NCI-H2171 (cell line): Measurements from ENCODE around the gene ASB16.

Experiments
- DNase-seq: peaks from one replicate; lab custom pipeline; 2025; lab: John Stamatoyannopoulos, UW

ASB16 gene

DNA sequence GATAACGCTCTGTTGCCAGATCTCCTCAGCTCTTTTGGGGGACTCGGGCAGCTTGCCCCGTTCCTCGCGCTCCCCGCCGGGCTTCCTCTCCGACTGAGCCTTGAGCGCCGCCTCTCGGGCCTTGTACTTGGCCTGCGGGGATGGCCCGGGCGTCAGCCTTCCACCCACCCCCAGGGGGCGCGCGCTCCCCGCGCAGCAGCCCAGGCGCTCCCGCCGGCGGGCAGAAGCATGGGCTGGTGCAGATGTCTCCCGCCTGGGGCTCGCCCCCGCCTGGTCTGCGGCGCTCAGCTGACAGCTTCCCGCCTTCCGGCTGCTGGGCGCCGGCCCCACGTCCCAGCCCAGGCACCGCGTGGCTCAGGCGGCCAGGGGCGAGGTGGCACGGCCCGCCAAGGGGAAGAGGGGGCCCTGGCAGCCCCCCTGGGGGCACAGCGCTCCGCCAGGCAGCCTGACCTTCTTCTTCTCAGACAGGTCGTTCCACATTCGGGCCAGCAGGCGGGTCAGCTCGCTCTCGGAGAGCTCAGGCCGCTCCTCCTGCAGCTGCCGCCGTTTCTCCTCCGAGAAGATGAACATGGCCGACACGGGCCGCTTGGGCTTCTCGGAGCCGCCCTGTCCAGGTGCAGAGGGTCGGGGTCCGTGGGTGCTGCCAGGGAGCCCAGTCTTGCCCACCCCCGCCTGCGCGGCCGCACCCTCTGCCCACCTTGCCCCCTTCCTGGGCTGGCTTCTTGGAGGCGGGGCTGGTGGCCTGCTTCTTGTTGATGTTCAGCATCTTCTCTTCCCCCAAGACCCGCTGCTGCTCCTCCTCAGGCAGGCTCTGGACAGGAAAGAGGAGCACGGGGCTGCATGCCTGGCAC is 40.1 kb downstream of the ASB16 start:
- no peak for DNase-seq

DNA sequence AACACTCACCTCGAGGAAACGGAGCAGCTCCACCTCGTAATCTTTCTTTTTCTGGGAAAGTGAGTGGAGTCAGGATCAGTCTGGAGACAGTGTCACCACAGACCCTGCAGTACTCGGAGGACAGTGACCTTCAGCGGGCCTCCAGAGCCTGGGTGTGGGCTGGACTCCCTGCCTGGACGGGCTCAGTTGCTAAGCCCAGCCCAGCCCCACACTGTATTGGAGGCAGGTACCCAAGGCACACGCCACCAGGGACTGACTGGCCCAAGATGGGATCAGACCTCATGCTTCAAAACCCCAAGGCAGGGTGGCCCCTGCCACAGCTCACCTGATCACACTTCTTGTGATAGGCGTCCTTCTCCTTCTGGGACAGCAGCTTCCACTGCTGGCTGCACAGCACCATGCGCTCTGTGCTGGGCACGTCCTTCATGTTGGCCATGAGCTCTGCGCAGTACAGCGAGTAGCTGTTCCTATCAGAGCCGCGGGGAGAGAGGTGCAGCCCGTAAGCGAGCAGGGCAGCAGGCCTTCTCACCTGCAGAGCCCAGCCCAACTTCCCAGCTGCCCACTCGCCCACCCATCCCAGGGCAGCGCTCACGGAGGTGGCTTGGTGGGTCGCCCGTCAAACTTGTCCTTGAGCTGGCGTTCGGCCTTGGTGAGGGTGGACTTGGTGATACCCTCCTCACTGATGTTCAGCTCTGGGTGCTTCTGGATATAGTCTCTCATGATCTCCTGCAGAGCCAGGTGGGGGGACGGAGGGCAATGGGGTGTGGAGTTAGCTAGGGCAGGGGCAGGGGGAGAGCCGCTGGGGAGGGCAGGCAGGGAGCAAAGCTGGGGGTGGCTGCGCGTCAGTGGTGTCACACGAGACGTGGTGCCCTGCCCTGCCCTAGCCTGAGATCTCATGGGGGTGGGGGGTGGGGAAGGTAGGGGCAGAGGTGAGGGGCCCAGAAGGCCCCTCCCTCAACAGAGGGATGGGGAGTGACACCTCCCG is 41.1 kb downstream of the ASB16 start:
- DNase-seq = no peak

DNA sequence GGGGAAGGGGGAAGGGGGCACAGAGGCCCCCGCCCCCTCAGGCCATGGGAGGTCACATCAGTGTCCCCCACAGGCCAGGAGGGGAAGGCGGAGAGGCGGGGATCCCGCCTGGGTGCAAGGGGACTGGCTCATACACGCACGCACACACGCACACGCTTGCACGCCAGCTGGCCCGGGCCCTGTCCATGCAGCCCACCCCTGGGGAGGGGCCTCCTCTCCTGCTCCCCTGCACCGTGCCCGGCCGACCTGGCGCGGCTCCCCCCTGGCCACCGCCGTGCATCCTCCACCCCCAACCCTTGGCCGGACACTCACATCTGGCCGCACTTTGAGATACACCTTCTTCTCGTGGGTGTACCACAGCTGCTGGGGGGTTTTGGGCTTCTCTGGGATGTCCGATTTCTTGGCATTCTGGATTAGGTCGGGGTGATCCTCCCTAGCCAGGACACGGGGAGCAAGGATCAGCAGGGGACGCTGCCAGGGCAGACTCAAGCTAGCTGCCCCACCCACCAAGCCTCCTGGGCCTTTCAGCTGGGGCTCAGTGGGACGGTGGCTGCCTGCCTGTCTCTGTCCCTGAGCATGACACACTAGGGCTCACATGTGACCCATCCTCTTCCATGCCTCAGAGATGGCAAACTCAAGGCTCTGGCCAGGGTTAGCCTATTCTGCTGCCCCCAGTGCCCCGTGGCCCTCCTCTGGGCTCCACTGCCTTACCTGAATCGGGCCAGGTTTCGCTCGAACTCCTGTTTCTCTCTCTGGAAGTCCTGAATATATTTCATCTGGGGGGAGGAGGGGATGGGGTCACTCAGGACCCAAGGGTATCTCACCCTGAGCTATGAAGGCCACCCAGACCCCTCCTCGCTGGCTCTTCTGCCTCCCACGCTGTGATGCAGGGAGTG is 42.3 kb downstream of the ASB16 start:
- DNase-seq = no peak

DNA sequence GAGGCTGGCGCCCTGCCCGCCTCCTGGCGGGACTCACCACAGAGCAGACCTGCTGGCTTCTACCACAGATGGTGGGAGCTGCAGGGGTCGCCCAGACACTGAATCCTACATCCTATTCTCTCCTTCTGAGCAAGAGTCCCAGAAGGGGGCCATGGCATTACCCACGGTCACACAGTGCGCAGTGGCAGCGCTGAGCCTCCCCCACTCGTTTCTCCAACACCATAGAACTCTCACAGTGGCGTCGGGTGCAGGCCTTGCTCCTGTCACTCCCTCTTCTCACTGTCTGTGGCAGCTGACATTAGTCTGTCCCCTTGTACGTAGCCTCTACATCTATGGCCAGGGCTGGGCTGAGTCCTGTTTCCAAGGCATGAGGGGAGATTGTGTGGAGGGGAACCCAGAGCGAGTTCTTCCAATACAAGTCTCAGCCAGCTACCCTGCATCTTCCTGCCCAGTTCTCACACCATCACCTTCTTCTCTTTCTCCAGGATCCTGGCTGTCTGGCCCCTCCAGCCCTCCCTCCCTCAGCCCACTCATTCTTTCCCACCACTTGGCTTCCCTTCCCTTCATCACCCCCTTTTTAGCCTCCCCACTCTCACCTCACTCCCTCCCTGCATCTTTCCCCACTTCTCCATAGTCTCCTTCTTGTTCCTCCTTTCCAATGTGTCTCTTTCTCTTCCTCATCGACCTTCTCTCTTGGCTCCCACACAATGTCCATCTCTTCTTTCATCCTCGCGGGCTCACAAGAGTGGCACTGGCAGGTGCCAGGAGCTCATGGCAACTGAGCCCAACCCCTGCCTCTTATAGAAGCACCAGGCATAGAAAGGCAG is 43.1 kb downstream of the ASB16 start:
- no peak for DNase-seq

DNA sequence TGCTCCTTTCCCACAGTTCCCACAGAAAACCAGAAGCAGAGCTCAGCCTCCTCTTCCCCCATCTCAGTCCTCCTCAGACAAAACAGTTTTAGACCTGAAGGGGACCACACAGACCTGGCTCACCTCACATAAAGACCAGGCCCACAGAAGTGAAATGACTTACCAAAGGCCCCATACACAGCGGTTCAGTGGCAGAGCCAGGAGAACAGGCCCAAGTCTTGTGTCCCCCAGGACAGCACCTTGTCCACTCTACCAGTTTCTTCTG is 43.7 kb downstream of the ASB16 start:
- no peak for DNase-seq

DNA sequence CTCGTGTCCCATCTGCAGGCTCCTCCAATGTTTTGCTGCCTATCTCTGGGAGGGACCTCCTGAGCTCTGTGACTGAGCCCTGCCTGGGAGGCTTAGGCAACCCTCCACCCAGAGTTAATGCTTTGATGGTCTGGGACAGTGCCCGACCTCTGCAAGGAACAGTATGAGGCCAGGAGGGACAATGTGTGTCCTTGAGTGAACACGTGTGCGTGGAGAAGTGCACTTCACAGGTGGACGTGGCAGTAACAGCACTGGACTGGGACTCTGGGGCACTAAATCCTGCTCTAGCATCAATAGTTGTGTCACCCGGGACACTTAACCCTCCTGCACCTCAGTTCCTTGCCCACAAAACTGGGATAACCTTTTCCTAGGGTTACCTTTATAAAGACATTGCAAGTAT is 44.4 kb downstream of the ASB16 start:
- no peak for DNase-seq

DNA sequence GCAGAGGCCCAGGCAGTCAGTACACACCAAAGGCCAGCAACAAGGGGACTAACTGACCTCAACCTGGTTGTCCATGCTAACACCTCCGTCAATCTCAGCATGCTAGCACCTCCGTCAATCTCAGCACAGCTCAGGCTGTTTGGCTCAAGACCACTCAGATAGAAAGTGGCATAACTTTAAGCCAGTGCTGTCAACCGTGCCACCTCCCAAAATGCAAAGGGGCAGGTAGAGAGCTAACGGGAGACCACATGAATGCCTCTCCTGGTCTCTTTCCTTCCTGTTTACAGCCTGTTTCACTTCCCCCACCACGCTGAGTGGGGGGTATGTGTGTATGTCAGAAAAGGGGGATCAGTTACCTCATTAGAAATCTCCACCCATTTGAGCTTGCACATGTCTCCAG is 45.7 kb downstream of the ASB16 start:
- DNase-seq = no peak

DNA sequence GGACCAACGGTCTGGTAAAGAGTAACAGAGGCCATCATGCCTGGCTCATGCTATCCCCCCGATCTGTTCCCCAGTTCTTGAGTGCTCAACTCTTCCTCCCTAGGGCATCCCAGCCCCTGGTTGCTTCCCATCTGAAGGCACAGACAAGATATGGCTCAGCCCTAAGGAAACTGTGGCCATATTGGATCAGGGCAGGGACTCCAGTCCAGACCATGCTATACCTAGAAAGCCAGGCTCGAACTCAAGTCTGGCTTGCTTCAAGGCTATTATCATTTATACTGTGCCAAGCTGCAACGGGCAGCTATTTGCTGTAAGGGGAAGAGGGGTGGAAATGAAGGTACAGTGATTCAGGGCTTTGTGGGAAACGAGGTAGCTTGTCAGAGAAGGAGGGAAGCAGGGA is 46.2 kb downstream of the ASB16 start:
- no peak for DNase-seq

DNA sequence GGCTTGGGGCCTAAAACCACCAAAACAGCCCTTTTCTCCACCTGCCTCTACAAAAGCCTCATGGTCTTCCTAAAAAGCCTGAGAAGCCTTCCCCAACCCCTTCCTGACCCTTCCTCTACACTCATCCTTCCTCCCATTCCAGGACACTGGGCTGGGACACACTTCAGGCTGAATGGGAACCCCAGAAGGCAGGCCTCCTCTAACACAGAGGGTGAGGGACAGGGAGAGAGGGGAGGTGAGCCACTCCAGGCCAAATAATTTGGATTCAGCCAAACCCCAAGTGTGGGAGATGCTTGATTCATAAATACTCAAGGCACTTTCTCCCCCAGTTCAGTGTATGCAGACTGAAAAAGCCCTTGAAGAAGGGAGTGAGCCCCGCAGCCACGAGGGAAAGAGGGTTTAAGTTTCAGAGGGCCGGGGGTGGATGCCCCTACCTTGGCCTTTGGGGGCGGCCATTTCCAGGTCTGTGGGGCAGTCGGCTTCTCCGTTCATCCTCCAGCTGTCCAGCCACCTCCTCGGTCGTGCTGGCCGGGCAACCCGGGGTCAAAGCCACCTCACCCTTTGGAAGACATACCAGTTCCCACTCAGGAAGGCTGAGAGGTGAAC is 47.3 kb downstream of the ASB16 start:
- no peak for DNase-seq

DNA sequence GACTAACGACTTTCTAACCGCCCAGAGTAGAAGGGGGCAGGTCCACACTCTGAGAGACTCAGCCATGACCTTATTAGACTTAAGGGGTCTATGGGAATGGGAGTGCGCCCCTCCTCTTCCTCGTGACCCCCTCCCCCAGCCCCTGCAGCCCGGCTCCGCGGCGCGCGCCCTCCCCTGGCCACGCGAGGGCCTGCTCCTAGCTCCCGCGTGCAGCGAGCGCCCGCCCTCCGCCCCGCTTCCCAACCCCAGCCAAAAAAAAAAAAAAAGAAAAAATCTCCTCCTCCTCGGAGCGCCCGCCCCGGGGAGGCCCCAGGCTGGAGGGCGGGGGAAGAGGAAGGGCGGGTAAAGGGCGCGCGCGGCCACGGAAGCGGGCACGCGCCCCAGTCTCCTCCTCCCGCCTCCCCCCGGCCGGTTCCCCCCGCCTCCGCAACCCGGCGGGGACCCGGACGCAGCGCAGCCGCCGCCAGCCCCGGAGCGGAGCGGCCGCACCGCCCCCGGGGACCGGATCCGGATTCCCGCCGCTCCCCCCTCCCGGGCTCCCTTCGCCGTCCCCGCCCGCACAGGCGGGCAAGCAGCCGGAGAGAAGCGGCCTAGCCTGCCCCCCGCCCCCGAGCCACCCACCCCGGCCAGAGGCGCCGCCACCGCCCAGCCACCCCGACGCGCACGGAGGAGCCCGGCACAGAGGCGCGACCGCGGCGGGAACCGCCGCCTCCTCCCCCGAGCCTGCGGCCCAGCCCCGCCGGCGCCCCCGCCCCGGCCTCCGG is 48.0 kb downstream of the ASB16 start:
- peak; percentile 96 for DNase-seq

DNA sequence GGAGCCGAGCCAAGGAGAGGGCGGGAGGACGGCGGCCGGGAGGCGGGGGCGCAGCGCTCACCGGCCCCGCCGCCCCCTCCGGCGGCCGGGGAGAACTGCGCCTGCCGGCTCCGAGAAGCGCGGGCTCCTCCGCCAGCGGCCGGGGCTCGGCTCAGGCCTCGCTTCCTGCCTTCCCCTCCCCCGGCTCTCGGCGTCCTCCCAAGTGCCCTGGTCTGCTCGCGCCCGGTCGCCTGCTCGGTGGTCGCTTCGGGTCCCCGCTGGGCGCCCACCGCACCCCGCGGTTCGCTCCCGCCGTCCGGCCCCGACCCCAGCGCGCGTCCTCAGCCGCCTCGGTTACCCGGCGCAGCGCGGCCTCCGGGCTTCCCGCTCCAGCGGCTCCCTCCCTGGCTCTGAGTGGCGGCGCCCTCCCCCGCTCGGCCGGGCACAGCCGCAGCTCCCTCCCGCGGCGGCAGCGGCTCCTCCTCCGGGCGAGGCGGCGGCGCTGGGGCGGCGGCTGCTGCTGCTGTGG is 48.7 kb downstream of the ASB16 start:
- DNase-seq = peak; percentile 54

DNA sequence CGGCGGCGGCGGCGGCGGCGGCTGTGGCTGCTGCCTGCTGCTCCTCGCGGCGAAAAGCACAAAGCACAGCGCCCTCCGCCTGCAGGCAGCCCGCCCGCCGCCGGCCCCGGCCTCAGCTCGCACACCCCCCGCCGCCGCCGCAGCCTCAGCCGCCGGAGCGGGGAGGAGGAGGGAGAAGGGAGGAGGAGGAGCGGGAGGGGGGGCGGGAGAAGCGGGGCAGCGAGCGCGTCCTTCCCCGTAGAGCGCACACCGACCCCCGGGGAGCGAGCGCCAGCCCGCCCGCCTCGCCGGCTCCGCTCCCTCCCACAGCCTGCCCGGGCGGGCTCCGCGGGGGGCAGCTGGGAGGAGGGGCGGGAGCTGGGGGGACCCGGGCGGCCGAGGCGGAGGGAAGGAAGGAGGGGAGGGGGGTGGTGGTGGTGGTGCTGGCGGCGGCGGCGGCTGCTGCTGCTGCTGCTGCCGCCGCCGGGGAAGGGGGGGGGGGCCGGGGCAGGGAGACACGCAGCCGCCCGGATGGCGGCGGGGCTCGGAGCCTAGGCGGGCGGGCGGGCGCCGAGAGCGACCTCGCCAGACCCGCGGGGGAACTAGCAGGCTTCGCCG is 49.2 kb downstream of the ASB16 start, which contains the start of gene UBTF:
TSS of gene UBTF (minus strand) at position 60 of the 597 bp plus-strand sequence. CDS start 1,446 bp downstream, outside the sequence.
- peak; percentile 83 for DNase-seq

DNA sequence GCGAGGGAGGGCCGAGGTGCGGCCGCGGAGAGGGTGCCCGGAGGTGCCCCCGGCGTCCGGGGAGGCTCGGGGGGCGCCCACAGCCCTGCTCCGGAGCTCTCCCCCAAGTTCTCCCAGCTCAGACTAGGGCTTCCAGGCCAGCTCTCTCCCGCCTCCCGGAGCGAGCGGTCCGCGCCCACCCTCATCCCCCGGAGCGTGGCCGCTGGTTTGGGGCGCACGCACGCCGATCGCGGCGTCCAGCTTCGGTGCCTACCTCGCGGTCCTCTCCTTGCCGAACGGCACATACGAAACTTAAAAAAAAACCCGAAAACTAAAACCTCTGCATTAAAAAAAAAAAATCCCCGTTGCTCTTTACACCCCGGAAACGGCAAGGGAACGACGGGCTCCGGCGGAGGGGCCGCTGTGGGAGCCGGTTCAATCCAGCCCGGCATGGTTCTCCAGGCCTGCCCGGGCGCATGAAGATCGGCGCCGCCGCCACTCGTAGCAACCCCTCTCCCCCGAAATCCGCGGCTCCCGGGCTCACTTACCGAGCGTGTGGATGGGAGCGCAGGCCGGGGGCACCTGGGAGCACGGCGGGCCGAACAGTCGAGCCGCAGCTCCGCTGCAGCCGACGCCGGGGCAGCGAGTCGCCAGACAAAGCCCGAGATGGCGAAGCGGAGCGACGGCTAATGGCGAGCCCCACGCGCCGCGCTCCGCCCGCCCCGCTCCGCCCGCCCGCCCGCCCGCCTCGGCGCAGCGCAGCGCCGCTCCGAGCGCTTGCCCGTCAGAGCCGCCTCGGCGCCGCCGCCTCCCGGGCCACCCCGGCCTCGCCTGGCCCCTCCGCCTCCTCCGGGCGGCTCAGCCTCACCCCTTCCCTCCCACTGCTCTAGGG is 49.9 kb downstream of the ASB16 start:
- peak; percentile 54 for DNase-seq

DNA sequence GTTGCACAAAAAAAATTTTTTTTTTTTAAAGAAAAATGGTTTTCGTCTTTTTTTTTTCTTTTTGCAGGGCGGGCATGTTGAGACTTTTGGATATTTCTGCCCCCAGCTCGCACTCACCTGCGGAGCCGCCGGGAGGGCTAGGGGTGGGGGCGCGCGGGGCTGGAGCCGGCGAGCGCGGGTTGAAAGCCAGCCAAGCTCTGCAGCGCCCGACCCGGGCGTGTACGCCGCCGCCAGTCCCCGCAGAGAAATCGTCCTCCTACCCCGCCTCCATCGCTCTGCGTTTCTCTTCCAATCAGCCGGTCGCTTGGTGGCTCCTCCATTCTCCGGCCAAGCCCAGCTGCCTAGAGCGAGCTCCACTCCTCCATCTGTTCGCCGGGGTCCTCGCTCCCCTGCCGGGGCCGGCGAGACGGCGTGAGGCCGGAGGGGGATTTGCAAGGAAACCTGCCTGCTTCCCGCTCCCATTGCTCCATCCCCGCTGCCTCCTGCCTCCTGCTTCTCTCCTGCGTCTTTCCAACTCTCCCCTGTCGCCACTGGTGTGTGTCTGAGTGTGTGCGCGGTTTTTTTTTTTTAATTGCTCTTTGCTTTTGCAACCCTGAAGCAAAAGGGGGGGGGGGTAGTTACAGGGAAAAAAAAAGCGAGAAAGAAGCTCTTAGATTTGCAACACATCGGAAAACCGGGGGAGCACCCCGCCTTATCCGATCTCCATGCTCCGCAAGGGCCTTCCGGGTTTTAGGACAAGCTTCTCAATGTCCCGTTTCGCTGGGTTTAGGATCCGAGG is 50.8 kb downstream of the ASB16 start:
- DNase-seq = peak; percentile 75

DNA sequence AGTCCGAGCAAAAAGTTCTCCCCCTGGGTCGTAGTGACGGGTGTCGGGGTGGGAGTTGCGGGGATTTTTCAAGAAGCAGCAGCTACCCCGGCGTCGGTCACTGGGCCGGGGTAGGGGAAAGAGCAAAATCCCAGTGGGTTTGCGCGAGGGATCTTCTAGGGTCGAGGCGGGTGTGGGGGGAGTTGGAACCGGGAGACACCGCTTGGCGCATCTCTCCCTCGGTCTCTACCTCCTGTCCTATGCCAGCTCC is 51.3 kb downstream of the ASB16 start:
- no peak for DNase-seq

DNA sequence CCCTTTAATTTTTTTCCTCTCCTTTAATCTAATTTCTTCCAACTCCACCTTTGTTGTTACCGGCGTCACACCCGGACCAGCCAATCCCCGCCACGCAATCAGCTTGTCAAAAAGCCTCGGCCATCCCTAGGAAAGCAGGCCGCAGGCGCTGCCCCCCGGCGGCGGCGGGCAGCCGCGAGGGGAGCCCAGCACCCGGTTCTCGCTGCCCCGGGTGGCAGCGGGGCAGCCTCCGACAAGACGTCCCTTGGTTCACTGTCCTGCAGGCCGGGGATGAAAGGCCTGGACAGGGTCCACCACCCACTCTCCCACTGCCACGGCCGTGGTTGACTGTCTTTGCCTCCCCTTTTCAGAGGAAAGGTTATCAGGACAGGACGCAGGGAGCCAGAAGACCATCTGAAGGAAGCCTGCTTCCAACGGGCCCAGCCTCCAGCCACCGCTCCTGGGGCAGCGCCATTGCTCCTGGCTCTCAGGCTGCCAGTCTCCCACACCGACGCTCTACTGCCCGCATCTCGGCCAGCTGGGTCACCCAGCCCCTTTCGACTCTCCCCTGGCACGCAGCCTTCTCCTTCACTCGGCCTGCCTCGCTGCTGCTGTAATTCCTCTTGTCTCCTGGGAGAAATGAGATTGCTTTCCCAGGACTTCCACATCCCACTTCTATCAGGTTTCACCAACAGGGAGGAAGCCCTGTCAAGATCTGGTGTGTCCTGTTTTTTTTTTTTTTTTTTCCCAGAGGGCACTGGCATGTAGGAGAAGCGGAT is 51.8 kb downstream of the ASB16 start:
- peak; percentile 82 for DNase-seq

DNA sequence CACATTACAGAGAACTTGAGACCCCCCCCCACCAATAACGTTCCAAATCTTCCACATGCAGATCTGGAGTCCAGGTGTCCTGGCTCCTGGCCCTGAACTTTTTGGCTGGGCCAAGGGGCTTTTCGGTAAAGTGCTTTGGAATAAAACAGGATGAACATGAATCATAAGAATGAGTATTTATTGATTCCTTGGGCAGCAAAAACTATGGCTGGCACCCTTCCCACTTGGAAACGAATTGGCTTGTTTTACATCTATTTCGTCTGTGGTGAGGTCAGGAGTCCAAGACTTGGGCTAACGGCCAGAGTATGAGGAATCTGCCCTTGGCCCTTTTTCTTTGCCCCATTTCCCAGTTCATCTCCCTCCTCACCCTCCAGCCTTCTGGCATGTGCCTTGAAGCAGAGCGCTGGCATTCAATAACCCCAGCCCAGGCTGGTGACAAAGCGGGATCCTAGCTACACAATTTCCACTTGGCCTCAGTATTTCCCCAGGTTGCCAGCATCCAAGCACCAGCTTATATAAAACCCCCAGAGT is 53.1 kb downstream of the ASB16 start:
- DNase-seq = no peak
